A549 (cell line): ENCODE data around the gene MROH7.
"Not testable (repeated sequence)": the region's sequence is repeated elsewhere in the genome, so short reads cannot be mapped to it uniquely, and the experiment has no call there.

Experiments
- CTCF ChIP-seq: fragments of >200 bp; sonication (Bioruptor Twin); formaldehyde crosslinking; IDR thresholded peaks from 3 replicates; pipeline ENCODE4 v1.5.1; 2016
- EP300 ChIP-seq, 2 experiments: fragments of >200 bp; sonication (Bioruptor Twin); formaldehyde crosslinking; IDR thresholded peaks; 2 replicates in 1 of 2; 3 replicates in 1 of 2; pipeline ENCODE4 v1.6.1; 2016 to 2017
- HDAC2 ChIP-seq: fragments of 200-600 bp; sonication (generic); IDR thresholded peaks from 2 replicates; pipeline ENCODE4 v1.6.1; 2016
- HMGXB4 ChIP-seq: fragments of 250-450 bp; sonication (Bioruptor Pico); IDR thresholded peaks from 2 replicates; pipeline ENCODE4 v1.5.0; 2021; ENCODE audit warnings: mild to moderate bottlenecking, moderate library complexity, borderline replicate concordance
- POLR2A ChIP-seq: IDR thresholded peaks from 2 replicates; pipeline ENCODE4 v1.6.1; 2012; ENCODE audit warnings: mild to moderate bottlenecking, low read length

GRCh38 chr1:54636461-54637446, 4.8 kb upstream of the MROH7 start:
- not testable (repeated sequence) for TF ChIP-seq CTCF; HDAC2; EP300 (IDR thresholded peaks at IDR 0.05); HMGXB4 (CRISPR knock-in tag); POLR2A
